ENCODE data around the gene ZYX.
"Not testable (repeated sequence)": the region's sequence is repeated elsewhere in the genome, so short reads cannot be mapped to it uniquely, and the experiment has no call there.

Gene ZYX

DNA sequence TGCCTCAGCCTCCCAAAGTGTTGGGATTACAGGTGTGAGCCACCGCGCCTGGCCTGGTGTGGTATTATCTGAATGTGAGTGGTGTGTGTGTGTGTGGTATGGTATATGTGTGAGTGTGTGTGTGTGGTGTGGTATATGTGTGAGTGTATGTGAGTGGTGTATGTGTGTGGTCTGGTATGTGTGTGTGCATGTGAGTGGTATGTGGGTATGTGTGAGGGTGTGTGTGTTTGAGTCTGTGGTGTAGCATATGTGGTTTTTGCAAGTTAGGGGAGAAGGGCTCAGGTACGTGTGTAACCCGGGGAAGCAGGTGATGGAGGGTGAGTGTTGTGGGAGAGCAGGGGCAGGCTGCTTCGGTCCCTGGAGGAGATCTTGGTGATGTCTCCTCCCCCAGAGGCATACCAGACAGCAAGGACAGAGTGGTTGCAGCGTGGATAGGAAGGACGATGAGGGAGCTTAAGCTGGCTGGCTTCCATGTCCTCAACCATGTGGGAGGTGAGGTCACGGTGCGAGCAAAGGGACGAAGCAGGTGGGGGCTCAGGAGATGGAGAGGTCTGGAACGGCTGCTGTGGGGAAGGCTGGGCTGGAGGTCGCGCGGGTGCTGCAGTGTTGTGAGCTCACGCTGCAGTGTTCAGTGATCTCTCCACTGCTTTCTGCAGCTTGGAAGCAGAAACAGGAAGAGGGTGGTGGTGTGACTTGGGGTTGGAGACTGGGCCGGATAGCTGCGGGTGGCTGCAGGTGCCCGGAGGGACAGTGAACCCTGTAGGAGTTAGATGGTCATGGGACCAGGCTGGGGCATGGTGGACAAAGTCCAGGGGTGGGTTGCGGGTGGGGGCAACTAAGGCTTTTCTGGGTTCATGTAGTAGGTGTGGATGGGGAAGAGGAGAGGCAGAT, 5.0 kb downstream of the ZYX start:
- no peak for DNase-seq

DNA sequence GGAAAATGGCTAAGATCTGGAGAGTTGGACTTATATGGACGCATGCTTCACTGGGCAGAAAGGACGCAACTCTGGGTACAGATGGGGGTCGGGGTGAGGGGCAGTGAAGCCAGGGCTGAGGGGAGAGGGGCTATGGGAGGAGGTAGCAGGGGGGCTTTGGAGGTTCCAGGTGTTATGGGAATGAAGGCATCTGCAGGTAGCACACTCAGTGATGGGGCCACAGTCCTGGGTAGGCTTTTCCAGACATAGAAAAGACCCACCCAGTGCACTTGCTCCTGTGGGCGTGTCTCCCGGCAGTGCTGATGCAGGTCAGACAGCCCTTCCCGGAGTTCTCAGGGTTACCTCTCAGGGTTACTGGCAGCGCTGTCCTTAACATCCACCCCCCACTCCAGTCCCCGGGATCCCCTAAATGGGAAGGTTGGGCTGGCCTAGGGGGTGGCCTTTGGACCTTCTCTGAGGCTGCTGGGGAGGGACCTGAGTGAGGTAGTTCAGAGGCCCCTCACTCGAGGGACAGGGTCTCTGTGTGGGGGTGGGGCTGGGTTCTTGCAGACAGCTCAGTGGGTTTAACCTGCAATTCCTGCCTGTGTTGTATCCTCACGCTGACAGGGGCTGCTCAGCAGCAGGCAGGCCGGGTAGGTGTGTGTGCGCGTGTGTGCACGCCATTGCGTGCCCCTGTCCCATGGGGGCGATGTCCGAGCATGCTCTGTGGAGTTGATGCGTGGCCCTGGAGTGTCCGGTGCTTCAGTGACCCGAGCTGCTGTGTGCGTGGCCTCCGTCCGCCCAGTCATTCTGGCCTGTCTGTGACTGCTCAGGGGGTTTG, 6.2 kb downstream of the ZYX start:
- DNase-seq = no peak

- DNase-seq = no peak
Measured at GRCh38 chr7:143388051-143388450, 6.9 kb downstream of the ZYX start.

- DNase-seq = no peak
Measured at GRCh38 chr7:143388491-143389101, 7.5 kb downstream of the ZYX start.

- DNase-seq = no peak
Measured at GRCh38 chr7:143389316-143390103, 8.4 kb downstream of the ZYX start.

- DNase-seq = no peak
Measured at GRCh38 chr7:143390104-143390772, 9.1 kb downstream of the ZYX start.

GRCh38 chr7:143390773-143391317, 9.7 kb downstream of the ZYX start:
- no peak for DNase-seq

- DNase-seq = no peak
Measured at GRCh38 chr7:143391462-143392404, 10.6 kb downstream of the ZYX start.

- DNase-seq = not testable (repeated sequence)
Measured at GRCh38 chr7:143392427-143392826, 11.3 kb downstream of the ZYX start.

GRCh38 chr7:143392875-143393266, 11.7 kb downstream of the ZYX start:
- DNase-seq = no peak

GRCh38 chr7:143393267-143394041, 12.3 kb downstream of the ZYX start:
- DNase-seq = no peak

DNA sequence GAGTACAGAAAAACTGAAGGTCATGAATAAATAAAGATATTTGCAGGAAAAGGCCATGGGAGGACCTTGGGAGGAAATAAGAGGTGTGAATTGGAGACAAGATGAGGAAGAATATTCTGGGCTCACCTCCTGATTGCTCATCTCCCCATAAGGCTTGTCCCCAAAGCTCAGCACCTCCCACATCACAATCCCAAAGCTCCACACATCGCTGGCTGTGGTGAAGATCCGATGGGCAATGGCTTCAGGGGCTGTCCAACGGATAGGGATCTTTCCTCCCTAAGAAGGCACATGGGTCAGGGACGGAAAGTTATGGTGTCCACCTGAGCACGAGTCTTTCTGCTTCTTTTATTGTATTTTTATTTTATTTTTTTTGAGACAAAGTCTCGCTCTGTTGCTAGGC, 12.9 kb downstream of the ZYX start:
- no peak for DNase-seq

GRCh38 chr7:143394777-143395176, 13.6 kb downstream of the ZYX start:
- DNase-seq = no peak

- no peak for DNase-seq
Measured at GRCh38 chr7:143395187-143396149, 14.3 kb downstream of the ZYX start.

DNA sequence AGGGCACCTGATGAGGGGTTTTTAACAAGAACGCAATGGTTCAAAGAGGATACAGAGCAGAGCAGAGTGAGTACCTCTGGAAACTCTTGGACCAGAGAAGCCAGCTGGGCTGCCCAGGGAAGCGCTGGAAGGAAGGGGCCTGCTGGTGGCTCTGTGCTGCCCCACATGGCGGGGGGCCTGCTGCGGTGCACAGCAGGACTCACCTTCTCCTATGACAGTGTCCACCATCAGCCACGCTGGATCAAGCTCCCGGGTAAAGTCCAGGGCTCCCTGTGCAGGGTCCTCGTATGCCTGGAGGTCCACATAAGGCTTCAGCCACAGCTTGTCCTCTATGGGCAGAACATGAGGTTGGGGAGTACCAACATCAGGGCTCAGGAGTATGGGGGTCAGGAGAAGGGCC, 15.0 kb downstream of the ZYX start:
- DNase-seq = no peak

DNA sequence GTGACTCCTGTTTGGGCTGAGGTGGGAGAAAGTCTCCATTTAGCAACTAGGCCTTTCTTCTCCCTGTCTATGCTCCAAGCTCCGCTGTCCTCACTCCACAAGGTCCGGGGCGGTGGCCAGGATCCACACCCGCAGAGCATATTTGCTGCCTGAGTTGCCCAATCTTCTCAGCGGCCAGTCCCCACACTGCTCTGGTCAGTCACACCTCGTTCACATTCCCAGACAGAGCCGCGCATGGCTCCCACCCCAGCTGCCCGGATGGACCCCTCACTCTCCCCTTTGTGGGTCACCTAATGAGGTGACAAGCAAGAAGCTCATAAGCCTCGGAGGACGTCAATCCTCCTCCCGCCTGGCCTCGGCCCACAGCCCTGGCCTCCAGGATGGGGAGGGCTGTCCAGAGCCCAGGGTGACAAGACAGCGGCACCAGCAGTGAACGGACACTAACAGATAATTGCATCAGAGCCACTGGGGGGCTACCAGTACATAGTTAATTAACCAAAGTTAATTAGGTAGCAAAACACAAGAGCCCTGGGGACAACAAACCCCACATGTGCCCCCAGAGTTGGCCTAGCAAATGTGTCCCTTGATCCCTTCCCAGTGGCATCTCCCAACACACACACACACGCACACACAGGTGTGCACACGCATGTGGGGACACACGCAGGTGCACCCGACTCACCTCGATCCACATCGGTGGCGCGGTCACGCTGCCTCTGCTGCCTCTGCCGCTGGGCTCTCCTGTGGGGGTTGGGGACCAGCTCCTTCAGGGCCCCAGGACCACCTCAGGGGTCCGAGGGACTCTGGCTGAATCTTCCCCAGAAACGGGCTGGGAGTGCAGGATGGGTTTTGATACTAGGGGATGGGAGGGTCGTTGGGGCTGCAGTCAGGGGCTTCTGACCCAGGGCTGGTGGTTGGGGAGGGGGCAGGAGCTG, 15.7 kb downstream of the ZYX start:
- DNase-seq = no peak
